ENCODE measurements around the gene CCT6B.

The CCT6B gene

GRCh38 chr17:34883106-34884000 is 77.9 kb downstream of the CCT6B start:
- no peak for DNase-seq (ENCODE audit: low spot score)

- no peak for DNase-seq (ENCODE audit: low spot score)
Measured at GRCh38 chr17:34879146-34879545, 82.1 kb downstream of the CCT6B start.

Data from kidney tubule cell (primary cell).